RPMI7951 (cell line): ENCODE data around the gene PNMT. TPM values are rescaled to one million over a fixed set of nuclear protein-coding genes. Genes with fewer than 3 reads are reported as not detected.

Experiments used
- DNase-seq: peaks from one replicate; pipeline ENCODE4 v3.0.0-alpha.2; 2012; ENCODE audit warnings: low read depth
- total RNA-seq: library from RNA; depleted of rRNA; stranded (reverse); fragments of >200 nt; shearing (Covaris generic); gene quantifications from 2 replicates; pipeline ENCODE4 v1.2.3, GENCODE V29; 2014

PNMT gene
- total RNA-seq, 1 experiment from 2014 or later, result not detected

GRCh38 chr17:39633570-39634183 is 34.6 kb upstream of the PNMT start:
- DNase-seq, result no peak

GRCh38 chr17:39634384-39634871 is 33.8 kb upstream of the PNMT start:
- peak; percentile 42 for DNase-seq

GRCh38 chr17:39635614-39636176 is 32.6 kb upstream of the PNMT start:
- no peak for DNase-seq

GRCh38 chr17:39636587-39636926 is 31.7 kb upstream of the PNMT start:
- no peak for DNase-seq

GRCh38 chr17:39636927-39637736 is 31.1 kb upstream of the PNMT start, which contains the start of gene STARD3:
TSS of gene STARD3 (plus strand) at chr17:39637144. CDS start at chr17:39653532, 16,388 bp downstream.
- DNase-seq, result peak; percentile 77

GRCh38 chr17:39638317-39638716 is 29.9 kb upstream of the PNMT start:
- DNase-seq, result no peak

- DNase-seq, result no peak
These were observed 29.2 kb upstream of the PNMT start for GRCh38 chr17:39639043-39639442.

GRCh38 chr17:39639566-39640458 is 28.4 kb upstream of the PNMT start:
- DNase-seq, result no peak

- DNase-seq, result no peak
These were observed 27.6 kb upstream of the PNMT start for GRCh38 chr17:39640591-39641031.

- DNase-seq, result no peak
These were observed 27.2 kb upstream of the PNMT start for GRCh38 chr17:39641097-39641496.

GRCh38 chr17:39641883-39642282 is 26.4 kb upstream of the PNMT start:
- DNase-seq, result no peak

GRCh38 chr17:39642291-39643074 is 25.8 kb upstream of the PNMT start:
- no peak for DNase-seq

GRCh38 chr17:39643271-39643670 is 25.0 kb upstream of the PNMT start:
- peak; percentile 65 for DNase-seq

GRCh38 chr17:39647256-39647655 is 21.0 kb upstream of the PNMT start:
- no peak for DNase-seq

- DNase-seq, result no peak
These were observed 19.5 kb upstream of the PNMT start for GRCh38 chr17:39648616-39649366.

GRCh38 chr17:39650121-39650579 is 18.1 kb upstream of the PNMT start:
- DNase-seq, result no peak

GRCh38 chr17:39651923-39652586 is 16.2 kb upstream of the PNMT start:
- DNase-seq, result no peak

- DNase-seq, result no peak
These were observed 15.5 kb upstream of the PNMT start for GRCh38 chr17:39652587-39653315.

- DNase-seq, result no peak
These were observed 15.0 kb upstream of the PNMT start for GRCh38 chr17:39653316-39653661.
